ENCODE measurements around the gene ARHGAP6.

Gene ARHGAP6

DNA sequence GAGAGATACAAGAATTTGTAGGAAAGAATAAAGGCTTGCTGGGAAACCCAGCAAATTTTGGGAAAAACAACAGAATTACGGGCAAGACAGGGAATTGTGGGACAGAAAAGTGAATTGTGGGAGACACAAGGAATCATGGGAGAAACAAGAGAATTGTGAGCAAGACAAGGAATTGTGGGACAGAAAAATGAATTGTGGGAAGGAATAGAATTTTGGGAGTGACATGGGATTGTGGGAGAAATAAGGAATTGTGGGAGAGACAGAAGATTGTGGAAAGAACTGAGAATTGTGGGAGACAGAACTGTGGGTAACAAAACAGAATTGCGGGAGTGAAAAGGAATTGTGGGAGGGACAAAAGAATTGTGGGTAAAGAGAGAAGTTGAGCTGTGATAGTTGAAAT lies 555.8 kb downstream of the ARHGAP6 start:
- no peak for DNase-seq

DNA sequence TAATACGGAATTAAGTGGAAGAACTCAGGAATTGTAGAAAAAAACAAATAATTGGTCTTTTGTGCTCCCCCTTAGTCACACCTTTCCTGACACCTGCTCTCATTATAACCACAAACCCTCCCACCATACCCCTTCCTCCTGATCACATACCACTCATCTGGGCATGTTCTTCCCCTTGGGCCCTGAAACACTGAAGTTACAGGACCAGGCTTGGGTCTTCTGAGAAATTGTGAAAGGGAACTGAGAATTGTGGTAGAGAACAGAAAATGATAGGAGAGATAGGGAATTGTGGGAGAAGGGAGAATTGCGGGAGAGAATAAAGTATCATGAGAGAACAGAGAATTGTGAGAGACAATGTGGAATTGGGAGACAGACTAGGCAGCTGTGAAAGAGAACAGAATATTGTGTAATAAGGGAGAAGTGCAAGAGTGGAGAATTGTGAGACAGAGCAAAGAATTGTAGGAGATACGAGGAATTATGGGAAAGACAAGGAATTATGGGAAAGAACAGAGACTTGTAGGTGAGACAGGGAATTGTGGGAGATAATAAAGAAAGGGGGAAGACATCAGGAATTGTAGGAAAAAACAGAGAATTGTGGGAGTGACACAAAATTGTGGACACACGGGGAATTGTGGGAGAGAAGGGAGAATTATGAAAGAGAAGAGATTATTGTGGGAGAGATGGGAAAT lies 557.3 kb downstream of the ARHGAP6 start:
- DNase-seq = no peak

DNA sequence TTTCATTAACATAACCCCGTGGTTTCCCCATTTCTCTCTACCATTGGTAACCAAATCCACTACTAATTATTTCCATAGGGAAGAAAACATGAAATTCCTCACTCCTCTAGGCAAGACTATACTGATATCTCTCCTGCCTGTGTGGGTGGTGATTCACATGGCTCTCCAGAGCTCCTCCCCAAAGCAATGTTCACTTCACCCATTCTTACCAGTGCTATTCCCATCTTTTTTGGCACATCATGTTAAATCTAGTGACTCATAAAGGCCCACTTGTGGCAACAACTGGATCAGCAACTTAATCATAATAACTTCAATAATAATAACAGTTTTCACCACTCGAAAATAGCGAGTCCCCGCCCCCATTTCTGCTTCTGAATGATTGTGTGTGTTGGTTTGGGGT lies 560.6 kb downstream of the ARHGAP6 start:
- no peak for DNase-seq

DNA sequence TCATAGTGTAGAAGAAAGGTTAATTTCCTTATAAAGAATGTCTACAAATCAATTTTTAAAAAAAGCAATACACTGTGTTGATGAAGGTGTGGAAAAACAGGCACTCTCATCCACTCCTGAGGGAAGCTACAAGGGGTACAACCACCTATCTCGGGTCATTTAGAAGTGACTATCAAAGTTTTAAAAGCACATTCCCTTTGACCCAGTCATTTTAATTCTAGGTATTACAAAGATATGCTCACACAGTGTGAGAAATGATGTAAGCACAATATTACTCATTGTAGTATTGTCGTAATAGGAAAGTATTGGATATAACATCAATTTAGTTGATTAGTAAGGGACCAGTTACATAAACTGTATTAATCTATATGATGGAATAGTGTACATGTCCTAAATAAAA lies 562.0 kb downstream of the ARHGAP6 start:
- DNase-seq = no peak

DNA sequence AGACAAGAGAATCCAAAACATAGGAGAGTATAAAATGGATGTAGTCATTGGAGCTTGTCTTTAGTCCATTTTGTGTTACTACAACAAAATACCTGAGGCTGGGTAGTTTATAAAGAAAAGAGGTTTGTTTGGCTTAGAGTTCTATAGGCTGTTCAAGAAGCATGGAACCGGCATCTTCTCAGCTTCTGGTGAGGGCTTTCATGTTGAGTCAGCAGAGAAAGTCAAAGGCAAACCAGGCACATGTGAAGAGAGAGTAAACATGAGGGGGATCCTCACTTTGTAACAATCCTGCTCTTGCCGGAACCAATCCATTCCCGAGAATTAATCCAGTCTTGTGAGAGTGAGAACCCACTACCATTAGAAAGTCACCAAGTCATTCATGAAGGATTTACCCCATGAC lies 562.7 kb downstream of the ARHGAP6 start:
- DNase-seq = no peak

DNA sequence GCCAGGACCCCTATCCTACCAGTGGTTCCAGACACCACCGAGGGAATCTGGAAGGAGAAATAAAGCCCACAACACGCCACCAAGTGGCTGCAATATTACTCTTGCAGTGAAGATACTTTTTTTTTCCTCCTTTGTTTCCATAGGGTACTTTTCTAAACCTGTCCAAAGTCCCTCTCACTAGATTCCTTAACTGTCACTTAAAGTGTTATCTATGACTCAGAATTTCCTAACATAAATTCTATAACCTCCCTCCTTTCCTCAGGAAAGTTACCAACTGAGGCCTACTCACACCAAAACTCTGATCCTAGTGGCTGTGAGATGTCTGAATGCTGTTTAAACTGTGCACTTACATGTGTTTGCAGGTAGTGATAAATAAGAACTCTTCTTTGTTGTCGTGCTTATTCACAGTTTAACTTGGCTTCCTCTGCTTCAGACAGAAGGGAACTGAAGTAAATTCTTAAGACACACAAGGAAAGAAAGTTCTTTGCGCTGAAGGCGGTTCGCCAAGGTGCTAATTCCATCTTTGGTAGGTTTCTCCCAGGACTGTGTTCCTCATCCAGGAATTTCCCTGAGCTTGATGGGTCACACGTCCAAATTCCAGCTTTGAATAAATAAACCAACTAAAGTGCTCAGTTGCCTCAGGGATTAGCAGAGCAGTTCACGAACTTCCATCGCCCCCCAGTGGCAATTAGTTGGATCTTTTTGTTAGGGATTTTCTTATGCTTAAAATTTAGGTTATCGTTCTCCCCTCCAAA lies 565.3 kb downstream of the ARHGAP6 start:
- peak in 20 of 51 donors; percentile 0 to 50 (median 4) for DNase-seq

DNA sequence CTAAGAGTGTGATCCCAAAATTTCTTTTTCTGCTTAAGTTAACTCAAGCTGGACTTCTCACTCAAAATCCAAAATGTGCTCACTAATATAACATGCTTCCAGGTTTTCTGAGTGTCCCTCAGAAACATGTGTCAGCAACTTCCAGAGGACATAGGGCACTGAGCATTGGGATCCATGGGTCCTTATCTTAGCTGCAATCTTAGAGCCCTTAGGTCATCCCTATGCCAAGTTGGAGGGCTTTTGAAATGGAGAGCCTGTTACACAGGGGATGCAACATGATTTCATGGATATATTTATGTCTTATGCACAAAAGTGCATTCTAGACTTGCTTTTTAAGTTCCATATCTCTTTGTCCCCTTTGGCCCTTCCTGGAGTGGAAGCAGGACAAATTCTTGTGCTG lies 566.3 kb downstream of the ARHGAP6 start:
- no peak for DNase-seq

DNA sequence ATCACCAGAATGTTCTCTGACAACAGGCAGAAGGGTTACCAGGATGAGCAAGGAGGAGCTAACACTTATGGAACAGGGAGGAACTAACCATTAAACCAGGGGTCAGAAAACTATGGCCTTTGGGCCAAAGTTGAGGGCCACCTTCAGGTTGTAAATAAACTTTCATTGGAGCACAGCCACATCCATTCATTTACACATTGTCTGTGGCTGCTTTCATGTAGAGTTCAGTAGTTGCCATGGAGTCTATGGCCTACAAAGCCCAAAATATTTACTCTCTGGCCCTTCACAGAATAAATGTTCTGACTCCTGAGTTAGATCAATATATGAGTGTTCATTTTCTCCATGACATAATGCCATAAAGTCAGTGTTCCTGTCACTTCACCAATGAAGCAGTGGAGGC lies 567.8 kb downstream of the ARHGAP6 start:
- no peak for DNase-seq

DNA sequence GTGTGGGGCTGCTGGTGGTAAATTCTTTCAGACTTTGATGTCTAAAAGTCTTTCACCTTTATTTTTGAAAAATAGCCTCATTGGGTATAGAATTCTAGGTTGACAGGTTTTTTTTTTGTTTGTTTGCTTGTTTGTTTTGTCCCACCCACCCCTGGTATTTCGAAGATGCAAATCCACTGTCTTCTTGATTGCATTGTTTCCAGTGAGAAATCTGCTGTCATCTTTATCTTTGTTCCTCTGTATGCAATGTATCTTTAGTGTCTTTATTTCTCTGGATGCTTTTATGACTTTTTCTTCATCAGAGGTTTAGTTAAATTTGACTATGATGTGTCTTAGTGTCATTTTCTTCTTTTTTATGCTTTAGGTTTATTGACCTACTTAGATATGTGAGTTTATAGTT lies 575.9 kb downstream of the ARHGAP6 start:
- no peak for DNase-seq

Measured in hypothalamus (tissue), 51 donors.